GM18507 (cell line): ENCODE data around the gene NRSN2.
"Not testable (repeated sequence)": the region's sequence is repeated elsewhere in the genome, so short reads cannot be mapped to it uniquely, and the experiment has no call there.

ENCODE experiments used
- DNase-seq: peaks from one replicate; pipeline ENCODE4 v3.0.0; 2011; ENCODE audit warnings: low read depth; ENCODE audit not compliant: insufficient read length; ENCODE audit errors: extremely low spot score
- FAIRE-seq: peaks from 2 replicates; lab custom pipeline; 2011; peaks lifted over from hg19 to GRCh38; lab: Jason Lieb, UNC

NRSN2 gene

DNA sequence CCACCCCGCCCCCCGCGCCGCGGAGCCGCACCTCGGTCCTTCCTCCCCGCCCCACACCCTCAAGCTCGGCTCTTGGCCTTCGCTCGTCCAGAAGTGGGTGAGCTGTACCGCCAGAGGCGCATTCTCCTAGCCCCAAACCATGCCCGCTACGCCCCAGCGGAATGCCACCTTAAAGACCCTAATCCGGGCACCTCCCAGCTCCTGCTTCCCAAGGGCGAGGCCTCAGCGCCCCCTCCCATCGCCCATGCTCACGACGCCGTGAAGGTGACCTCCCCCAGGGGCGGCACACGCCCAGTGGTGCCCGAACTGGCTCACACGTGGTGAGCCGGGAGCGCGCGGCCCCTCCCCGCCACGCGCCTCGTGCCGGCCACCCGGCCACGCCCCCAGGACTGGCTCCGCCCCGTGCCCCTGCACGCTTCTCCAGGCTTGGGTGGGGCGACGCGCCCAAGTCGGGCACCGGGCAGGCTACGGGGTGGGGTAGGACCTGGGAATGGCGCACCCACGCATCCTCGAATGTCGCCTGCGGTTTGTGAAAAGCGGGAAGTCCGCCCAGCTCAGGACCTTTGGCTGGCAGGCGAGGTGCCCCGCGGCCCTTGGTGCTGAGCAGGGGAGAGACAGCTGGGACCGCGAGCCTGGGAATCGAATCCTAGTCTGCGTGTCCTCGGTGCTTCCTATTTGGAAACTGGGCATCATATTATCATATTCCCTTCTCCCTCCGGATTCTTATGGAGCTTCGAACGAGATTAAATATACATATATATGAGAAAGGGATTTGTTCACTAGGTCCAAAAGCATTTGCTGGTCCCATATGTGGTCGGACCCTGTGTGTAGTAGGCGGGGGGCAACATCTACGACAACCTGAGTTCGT lies 22.5 kb upstream of the NRSN2 start:
- FAIRE-seq (peak; percentile 93), DNase-seq (peak; percentile 69)

DNA sequence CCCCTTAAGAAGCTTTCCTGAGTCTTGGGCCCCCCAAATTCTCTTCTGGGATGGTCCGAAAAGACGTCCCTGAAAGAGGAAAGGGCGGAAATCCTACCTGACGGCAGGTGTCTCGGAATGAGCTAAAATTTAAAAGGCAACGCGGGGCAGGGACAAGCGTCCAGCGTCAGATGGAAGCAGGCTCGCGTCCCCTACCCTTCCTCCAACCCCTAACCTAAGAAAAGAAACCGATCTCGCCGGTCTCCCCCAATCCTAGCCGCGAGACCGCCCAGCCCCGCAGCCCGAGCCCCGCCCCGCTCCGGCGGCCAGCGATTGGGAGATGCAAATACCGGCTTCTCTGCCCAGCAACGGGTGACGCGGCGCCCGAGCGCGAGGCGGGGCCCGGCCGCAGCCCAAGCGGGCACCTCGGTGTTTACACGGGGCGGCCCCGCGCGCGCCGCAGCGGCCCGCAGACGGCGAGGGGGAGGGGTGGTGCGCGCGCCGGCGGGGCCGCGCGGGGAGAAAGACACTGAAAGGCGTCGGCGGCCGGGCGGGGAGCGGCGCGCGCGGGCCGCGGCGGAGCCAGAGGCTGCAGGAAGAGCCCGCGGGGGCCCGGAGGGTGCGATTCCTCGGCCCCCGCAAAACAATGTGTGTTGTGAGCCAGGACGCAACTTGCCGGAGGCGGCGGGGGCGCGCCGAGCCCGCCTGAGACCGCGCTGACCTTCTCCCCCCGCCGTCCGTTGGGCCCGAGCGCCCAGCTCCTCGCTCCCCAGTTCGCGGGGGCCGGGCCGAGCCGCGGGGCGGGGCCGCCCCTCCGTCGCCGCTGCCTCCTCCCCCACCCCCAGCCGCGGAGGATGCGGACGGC lies 21.6 kb upstream of the NRSN2 start, which contains the start of gene SOX12:
SOX12 (plus strand) TSS at position 508 of the 844 bp plus-strand sequence. CDS start 373 bp downstream, outside the sequence.
- FAIRE-seq = peak; percentile 80

GRCh38 chr20:325889-326644 lies 20.8 kb upstream of the NRSN2 start:
- FAIRE-seq (no peak), DNase-seq (no peak)

More for the DNA sequence above, 21.6 kb upstream of the NRSN2 start, which contains the start of gene SOX12:
- DNase-seq = peak; percentile 83

GRCh38 chr20:326645-327185 lies 20.2 kb upstream of the NRSN2 start:
- FAIRE-seq (no peak), DNase-seq (no peak)

GRCh38 chr20:327186-328026 lies 19.5 kb upstream of the NRSN2 start:
- peak; percentile 53 for FAIRE-seq
- DNase-seq = peak; percentile 59

- no peak for DNase-seq
- FAIRE-seq = no peak
These were observed 18.6 kb upstream of the NRSN2 start for GRCh38 chr20:328027-328974.

- FAIRE-seq = no peak
- DNase-seq = no peak
These were observed 17.8 kb upstream of the NRSN2 start for GRCh38 chr20:328975-329695.

DNA sequence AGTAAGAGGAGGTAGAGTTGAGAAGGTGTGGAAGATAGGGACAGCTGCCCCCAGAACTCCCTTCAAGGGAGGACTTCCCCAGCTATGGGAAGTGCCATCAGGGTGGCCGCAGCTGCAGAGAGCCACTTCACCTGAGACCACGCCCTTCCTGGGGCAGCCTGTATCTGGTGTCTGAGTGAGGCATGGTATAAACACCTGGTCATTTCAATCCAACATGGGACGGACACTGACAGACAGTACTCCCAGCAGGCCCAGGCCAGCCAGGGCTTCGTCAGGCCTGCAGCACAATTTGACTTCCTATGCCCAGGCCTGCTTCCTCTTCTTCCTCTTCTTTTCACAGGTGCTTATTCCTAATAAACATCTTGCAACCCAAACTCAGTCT lies 17.1 kb upstream of the NRSN2 start:
- DNase-seq (no peak), FAIRE-seq (no peak)

DNA sequence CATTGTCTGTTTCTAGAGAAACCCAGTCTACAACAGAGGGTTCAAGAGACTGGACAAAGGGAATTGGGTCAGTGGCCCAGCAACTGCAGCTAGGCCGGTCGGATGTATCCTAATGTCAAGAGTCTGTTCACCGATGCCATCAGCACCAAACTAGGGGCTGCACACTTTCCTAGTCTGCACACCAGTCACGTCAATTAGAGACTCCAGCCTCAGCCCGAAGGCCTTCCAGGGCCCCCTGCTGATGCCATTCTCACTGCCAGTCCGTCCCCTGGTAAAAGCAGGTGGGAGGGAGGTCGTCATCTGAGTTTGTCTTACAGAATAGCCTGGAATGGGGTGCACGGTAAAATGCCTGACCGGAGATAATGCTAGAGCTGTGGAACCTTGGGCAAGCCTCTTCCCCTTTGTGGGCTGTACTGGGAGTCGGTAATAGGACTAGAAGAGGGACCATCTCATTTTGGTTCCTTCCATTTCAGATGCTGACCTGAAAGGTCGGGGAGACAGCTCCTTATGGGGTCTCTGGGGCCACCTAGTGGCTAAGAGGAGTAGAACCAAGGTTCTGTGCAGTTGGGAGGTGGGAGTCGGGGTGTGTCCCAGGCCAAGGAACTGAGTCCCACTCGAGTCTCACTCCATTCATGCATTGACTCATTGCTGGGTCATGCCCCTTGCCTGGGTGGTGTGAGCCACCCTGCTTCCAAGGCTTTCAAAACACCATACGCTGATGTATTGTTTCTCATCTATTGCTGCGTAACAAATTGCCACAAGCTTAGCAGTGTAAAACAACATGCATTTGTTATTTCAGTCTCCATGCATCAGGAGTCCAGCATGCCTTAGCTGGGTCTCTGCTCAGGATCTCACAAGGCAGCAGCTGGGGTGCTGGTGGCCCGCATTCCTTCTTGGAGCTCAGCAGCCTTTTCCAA lies 16.4 kb upstream of the NRSN2 start:
- FAIRE-seq (peak; percentile 84), DNase-seq (no peak)

GRCh38 chr20:334578-334977 lies 12.3 kb upstream of the NRSN2 start:
- DNase-seq (no peak), FAIRE-seq (no peak)

- not testable (repeated sequence) for DNase-seq, FAIRE-seq
These were observed 10.9 kb upstream of the NRSN2 start for GRCh38 chr20:336040-336439.

- FAIRE-seq (no peak), DNase-seq (no peak)
These were observed 5.2 kb upstream of the NRSN2 start for GRCh38 chr20:341682-342081.

DNA sequence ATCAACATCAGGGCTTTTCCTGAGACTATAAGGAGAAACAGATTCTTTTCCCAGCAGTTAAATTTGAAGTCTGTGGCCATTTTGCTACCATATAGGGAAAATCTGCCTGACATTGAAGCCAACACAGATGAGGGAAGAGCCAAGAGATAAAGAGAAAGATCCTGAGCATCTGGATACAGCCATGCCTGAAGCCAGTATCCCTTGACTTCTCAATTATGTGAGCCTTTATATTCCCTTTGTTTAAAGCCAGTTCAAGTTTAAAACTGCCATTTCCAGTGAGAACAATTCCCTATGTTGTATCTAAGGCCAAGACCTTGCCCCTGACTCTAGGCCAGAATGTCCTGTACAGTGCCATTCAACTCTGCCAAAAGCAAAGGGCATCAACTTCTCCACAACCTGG lies 3.8 kb upstream of the NRSN2 start:
- no peak for FAIRE-seq
- no peak for DNase-seq

DNA sequence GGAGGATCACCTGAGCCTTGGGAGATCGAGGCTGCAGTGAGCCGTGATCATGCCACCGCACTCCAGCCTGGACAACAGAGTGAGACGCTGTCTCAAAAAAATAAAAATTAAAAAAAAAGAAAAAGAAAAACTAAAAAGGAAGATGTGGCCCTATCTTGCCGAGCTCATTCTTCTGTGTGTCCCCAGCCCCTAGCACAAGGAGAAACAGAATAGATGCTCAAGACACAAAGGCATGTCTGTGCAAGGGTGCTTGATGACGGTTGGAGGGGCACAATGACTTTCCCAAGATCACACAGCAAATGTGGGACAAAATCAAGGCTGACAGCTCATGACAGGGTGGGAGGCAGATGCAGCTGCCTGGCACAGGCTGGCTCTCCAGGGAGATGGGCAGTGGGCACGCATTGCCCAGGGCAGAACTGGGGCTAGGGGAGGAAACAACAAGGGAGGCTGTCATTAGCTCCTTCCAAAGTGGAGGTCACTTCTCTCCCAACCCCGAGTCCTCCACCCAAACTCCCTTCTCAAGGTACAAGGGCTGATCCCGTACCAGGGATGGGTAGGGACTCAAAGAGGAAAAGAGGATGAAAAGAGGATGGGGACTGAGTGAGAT lies 775 bp upstream of the NRSN2 start:
- no peak for DNase-seq
- FAIRE-seq = no peak

DNA sequence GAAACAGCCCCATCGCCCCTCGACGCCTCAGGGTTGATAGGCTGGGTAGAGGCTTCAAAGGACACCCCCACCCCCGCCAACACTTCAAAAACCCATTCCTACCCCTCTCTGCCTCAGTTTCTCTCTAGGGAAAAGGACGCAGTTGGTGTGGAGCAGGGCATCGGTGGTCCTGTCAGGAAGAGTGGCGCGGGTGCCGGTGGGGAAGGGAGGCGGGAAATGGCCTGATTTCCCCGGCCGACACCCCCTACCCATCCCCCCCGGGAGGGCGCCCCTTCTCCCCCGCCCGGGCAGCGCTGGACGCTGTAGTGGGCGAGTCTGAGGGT lies 367 bp downstream of the NRSN2 start:
- DNase-seq (no peak), FAIRE-seq (no peak)
